Esophagus squamous epithelium (tissue), 5 donors: ENCODE results near the gene LRP2BP. TPM values are rescaled to one million over a fixed set of nuclear protein-coding genes. Genes with fewer than 3 reads are reported as not detected.

Experiments used
- DNase-seq: peaks from one replicate; lab custom pipeline; 2025; lab: John Stamatoyannopoulos, UW
- H3K27ac ChIP-seq, 4 donors: fragments of 200-600 bp; sonication (generic); one replicate each; pipeline ENCODE4 v1.5.1; 2016 to 2019; ENCODE audit warnings: mild to moderate bottlenecking in 1 of 4
- H3K27me3 ChIP-seq, 4 donors: fragments of 200-600 bp; sonication (generic); 1 replicate in 3 of 4; 2 replicates in 1 of 4; pipeline versions ENCODE4 v1.5.1 to v1.6.0; 2017 to 2021; ENCODE audit warnings: antibody characterized with exemption in 1 of 4
- H3K36me3 ChIP-seq, 3 donors: fragments of 200-600 bp; sonication (generic); one replicate each; pipeline ENCODE4 v1.5.1; 2016 to 2019
- H3K4me1 ChIP-seq, 3 donors: fragments of 200-600 bp; sonication (generic); one replicate each; pipeline ENCODE4 v1.5.1; 2017 to 2019
- H3K4me3 ChIP-seq, 4 donors: fragments of 200-600 bp; sonication (generic); 1 replicate in 3 of 4; 2 replicates in 1 of 4; pipeline ENCODE4 v1.5.1; 2016 to 2019; ENCODE audit warnings: mild to moderate bottlenecking in 2 of 4, moderate library complexity in 1 of 4
- H3K9me3 ChIP-seq, 3 donors: fragments of 200-600 bp; sonication (generic); one replicate each; pipeline ENCODE4 v1.5.1; 2016 to 2019
- CTCF ChIP-seq, 6 experiments: fragments of 450-650 bp in 4 of 6; fragments of 200-600 bp in 2 of 6; sonication (generic) in 2 of 6; IDR thresholded peaks; one replicate each; pipeline ENCODE4 v1.5.1; 2016 to 2019; ENCODE audit warnings: antibody characterized with exemption in 6 of 6, mild to moderate bottlenecking in 4 of 6, moderate library complexity in 4 of 6
- POLR2A ChIP-seq, 4 donors: fragments of 450-650 bp; IDR thresholded peaks; one replicate each; pipeline ENCODE4 v1.6.1; 2017; ENCODE audit warnings: antibody characterized with exemption in 4 of 4, mild to moderate bottlenecking in 4 of 4, moderate library complexity in 3 of 4
- WGBS, 2 donors: methylation state at CpG; one replicate each; pipeline ENCODE4 v1.1.5; 2018; 5-methylcytosine and 5-hydroxymethylcytosine counted together
- intact Hi-C: fragments of 100-400 bp; cut with DNase I; formaldehyde crosslinking; loops from one replicate; pipeline ENCODE4 v1.15.0; 2022
- total RNA-seq, 4 donors: library from RNA; depleted of rRNA; stranded (reverse); fragments of >200 nt; gene quantifications; one replicate each; pipeline ENCODE4 v1.1.0, GENCODE V29; 2016
- donor health status: DM: yes; HTN: yes; CAD: no.

LRP2BP gene
- total RNA-seq, 4 donors from 2014 or later, result 0.08 to 0.57 (median 0.22) TPM; not detected in 1

GRCh38 chr4:185429660-185430059 lies 33.9 kb upstream of the LRP2BP start:
- TF ChIP-seq CTCF (IDR thresholded peaks at IDR 0.05), result no peak
- no peak for TF ChIP-seq POLR2A (IDR thresholded peaks at IDR 0.05)
- Histone ChIP-seq H3K4me3 (no peak overlapping the region), H3K9me3 (no peaks in the 10 kb centered on the region), H3K27me3 (no peaks in the 10 kb centered on the region), H3K27ac (no peak overlapping the region), H3K36me3 (no peaks in the 10 kb centered on the region), H3K4me1 (peaks cover 4 to 10% (median 5%) of the 10 kb centered on the region in 3 donors)
- DNase-seq, result no peak
- intact Hi-C loops, result no loop called here
- WGBS, 2 donors, result 50 to 68% methylated on average over 5 of the region's 5 CpGs

GRCh38 chr4:185426960-185427688 lies 31.4 kb upstream of the LRP2BP start:
- Histone ChIP-seq H3K27ac (no peak overlapping the region), H3K4me1 (peaks cover 7 to 36% (median 11%) of the 10 kb centered on the region in 3 donors), H3K36me3 (peaks cover 0 to under 1% (median 0%) of the 10 kb centered on the region in 3 donors), H3K9me3 (no peaks in the 10 kb centered on the region), H3K27me3 (no peaks in the 10 kb centered on the region), H3K4me3 (no peak overlapping the region)
- 90 to 93% methylated on average over 13 to 22 of the region's 22 CpGs for WGBS, 2 donors
- no peak for DNase-seq
- TF ChIP-seq POLR2A (IDR thresholded peaks at IDR 0.05) (no peak), CTCF (IDR thresholded peaks at IDR 0.05) (no peak)
- intact Hi-C loops, result no loop called here

GRCh38 chr4:185425647-185426352 lies 30.1 kb upstream of the LRP2BP start, which contains the start of gene UFSP2:
UFSP2 (minus strand) TSS chr4:185425964; CDS start chr4:185425868, 96 bp downstream.
- H3K36me3 ChIP-seq, result peaks cover 0 to 13% (median 0%) of the 10 kb centered on the region in 3 donors
- peak within 1 kb of the TSS; percentile 92 to 97 (median 96) for H3K27ac ChIP-seq
- no peaks in the 10 kb centered on the region for H3K27me3 ChIP-seq
- DNase-seq, result peak; percentile 64
- 0 to 5% methylated on average over 4 to 27 of the region's 66 CpGs for WGBS, 2 donors
- intact Hi-C loops, result no loop called here
- H3K9me3 ChIP-seq, result no peaks in the 10 kb centered on the region
- TF ChIP-seq CTCF (IDR thresholded peaks at IDR 0.05), result peak in 1 of 6 experiments; percentile 18
- TF ChIP-seq POLR2A (IDR thresholded peaks at IDR 0.05), result peak in 2 of 4 donors; percentile 4 to 86
- peak within 1 kb of the TSS; percentile 72 to 97 (median 90) for H3K4me3 ChIP-seq
- peaks cover 7 to 45% (median 11%) of the 10 kb centered on the region in 3 donors for H3K4me1 ChIP-seq

GRCh38 chr4:185424905-185425646 lies 29.4 kb upstream of the LRP2BP start:
- no peak for DNase-seq
- WGBS, 2 donors, result 15% methylated on average over 12 to 13 of the region's 13 CpGs
- TF ChIP-seq CTCF (IDR thresholded peaks at IDR 0.05) (no peak), POLR2A (IDR thresholded peaks at IDR 0.05) (no peak)
- peak overlapping the region; percentile 92 to 97 (median 96) for H3K27ac ChIP-seq
- peaks cover 7 to 45% (median 11%) of the 10 kb centered on the region in 3 donors for H3K4me1 ChIP-seq
- no peaks in the 10 kb centered on the region for H3K27me3 ChIP-seq
- intact Hi-C loops, result no loop called here
- peaks cover 0 to 19% (median 0%) of the 10 kb centered on the region in 3 donors for H3K36me3 ChIP-seq
- H3K9me3 ChIP-seq, result no peaks in the 10 kb centered on the region
- peak overlapping the region; percentile 72 to 97 (median 90) for H3K4me3 ChIP-seq
